HUES6 (cell line): ENCODE results near the gene PPIL6.

Source experiments
- H3K27ac ChIP-seq: 2 replicates; pipeline ENCODE4 v1.7.0; 2013; ENCODE audit warnings: low read depth, mild to moderate bottlenecking, low read length, inconsistent platforms
- H3K27me3 ChIP-seq: 2 replicates; pipeline ENCODE4 v1.6.1; 2013; ENCODE audit warnings: low read length; ENCODE audit not compliant: control insufficient read depth, insufficient read depth
- H3K36me3 ChIP-seq: 2 replicates; pipeline ENCODE4 v1.6.1; 2013; ENCODE audit warnings: low read length; ENCODE audit not compliant: control insufficient read depth, insufficient read depth
- H3K4me1 ChIP-seq: 2 replicates; pipeline ENCODE4 v1.6.1; 2013; ENCODE audit warnings: low read length; ENCODE audit not compliant: control insufficient read depth, insufficient read depth
- H3K4me3 ChIP-seq: 2 replicates; pipeline ENCODE4 v1.5.1; 2013; ENCODE audit warnings: low read depth, low read length
- H3K9ac ChIP-seq: one replicate; pipeline ENCODE4 v1.6.1; 2013; ENCODE audit warnings: mild to moderate bottlenecking, low read length
- H3K9me3 ChIP-seq: 2 replicates; pipeline ENCODE4 v1.6.1; 2013; ENCODE audit warnings: low read depth, low read length; ENCODE audit not compliant: control insufficient read depth, insufficient read depth

Gene PPIL6

DNA sequence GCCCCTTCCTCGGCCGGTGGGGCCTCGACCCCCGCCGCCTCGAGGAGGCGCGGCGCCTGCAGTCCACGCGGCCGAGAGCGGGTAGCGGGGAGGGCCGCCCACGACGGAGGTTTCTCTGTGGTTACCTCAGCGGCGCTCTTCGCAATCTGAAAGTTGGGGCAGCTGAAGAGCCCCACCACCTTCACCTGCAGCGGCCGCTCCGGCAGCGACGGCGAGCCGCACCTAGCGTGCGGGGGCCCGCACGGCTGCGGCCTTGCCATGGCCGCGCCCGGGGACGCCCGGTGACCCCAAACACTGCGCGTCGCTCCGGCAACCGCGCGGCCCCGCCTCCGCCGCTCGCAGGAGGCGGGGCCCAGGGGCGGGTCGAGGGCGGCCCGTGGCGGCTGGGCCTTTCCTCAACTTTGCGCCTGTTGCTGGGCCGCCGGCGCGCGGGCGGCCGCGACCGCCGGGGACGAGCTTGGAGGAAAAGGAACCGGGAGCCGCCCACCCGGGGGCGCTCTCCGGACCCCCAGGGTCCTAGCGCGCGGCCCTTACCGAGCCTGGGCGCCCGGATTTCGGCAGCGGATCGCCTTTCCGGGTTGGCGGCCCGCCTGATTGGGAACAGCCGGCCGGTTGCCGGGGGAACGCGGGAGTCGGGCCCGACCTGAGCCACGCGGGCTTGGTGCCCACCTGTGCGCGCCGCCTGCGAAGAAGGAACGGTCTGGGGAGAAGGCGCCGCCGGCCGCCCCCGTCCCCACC, at the start of gene PPIL6, which contains the start of gene SMPD2:
PPIL6 (minus strand) TSS at position 298 of the 738 bp plus-strand sequence; CDS start at position 260, 38 bp downstream.
SMPD2 (plus strand) TSS at position 394 of the 738 bp plus-strand sequence. CDS start 398 bp downstream, outside the sequence.
- H3K36me3 ChIP-seq = peaks cover 34% of the 10 kb centered on the region
- H3K4me1 ChIP-seq = peaks cover 8% of the 10 kb centered on the region; the same call in 1 of the 2 replicates
- H3K27ac ChIP-seq = peak within 1 kb of the TSS; percentile 59; the same call in 1 of the 2 replicates
- no peaks in the 10 kb centered on the region for H3K9me3 ChIP-seq
- peak within 1 kb of the TSS; percentile 85 for H3K9ac ChIP-seq
- peak within 1 kb of the TSS; percentile 88 for H3K4me3 ChIP-seq
- H3K27me3 ChIP-seq = peaks cover 5% of the 10 kb centered on the region; the same call in 1 of the 2 replicates

DNA sequence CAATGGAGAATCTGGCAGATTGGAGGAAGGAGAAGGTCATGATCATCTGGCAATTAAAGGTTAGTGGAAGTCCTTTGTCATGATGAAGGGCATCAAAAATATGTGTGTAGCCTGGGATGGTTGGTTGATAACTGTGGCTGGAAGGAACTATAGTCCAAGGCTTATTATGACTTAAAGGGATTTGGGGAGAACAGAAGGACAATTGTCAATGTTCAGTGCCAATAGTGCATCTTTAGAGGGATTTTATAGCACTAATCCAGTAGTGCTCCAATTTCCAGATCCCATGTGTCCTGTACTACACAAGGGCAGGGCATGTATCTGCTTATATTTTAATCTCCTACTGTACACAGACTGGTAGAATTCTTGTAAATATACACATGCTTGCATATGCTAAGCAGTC, 47.6 kb upstream of the PPIL6 start:
- H3K9ac ChIP-seq = no peak overlapping the region
- peaks cover 19% of the 10 kb centered on the region for H3K4me1 ChIP-seq
- no peaks in the 10 kb centered on the region for H3K9me3 ChIP-seq
- H3K27me3 ChIP-seq = peaks cover 9% of the 10 kb centered on the region; the same call in 1 of the 2 replicates
- H3K4me3 ChIP-seq = no peak overlapping the region
- H3K36me3 ChIP-seq = no peaks in the 10 kb centered on the region
- H3K27ac ChIP-seq = no peak overlapping the region

DNA sequence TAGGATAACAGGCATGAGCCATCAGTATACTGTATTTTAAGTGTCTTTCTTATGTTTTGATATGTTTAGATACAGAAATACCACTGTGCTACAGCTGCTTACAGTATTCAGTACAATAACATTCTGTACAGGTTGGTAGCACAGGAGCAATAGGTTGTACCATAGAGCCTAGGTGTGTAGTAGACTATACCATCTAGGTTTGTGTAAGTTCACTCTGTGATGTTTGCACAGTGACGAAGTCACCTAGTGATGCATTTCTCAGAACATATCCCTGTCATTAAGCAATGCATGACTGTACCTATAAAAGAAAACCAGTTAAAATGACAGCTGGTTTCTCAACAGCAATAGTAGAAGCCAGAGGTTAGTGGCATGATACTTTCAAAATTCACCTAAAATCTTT, 45.6 kb upstream of the PPIL6 start:
- Histone ChIP-seq H3K4me3 (no peak overlapping the region), H3K9ac (no peak overlapping the region), H3K9me3 (no peaks in the 10 kb centered on the region), H3K4me1 (peaks cover 19% of the 10 kb centered on the region), H3K27me3 (peaks cover 9% of the 10 kb centered on the region; the same call in 1 of the 2 replicates), H3K27ac (no peak overlapping the region), H3K36me3 (peaks cover 10% of the 10 kb centered on the region)

DNA sequence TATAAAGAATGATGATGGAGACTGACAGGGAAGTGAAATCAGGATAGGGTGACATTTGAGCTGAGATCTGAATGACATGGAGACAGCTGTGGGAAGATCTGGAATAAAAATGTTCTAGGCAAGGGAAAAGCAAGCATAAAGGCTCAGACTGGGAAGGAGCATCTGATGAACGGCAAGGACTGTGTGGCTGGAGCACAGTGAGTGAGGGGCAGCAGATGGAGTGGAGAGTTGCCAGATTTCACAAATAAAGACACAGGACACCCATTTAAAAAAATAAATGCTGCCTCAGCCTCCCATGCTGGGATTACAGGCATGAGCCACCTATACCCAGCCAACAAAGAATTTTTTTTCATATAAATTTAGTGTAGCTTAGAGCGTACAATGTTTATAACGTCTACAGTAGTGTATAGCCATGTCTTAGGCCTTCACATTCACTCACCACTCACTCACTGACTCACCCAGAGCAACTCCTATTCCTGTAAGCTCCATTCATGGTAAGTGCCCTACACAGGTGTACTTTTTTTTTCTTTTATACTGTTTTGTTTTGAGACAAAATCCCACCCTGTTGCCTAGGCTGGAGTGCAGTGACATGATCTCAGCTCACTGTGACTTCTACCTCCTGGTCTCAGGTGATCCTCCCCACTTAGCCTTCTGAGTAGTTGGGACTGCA, 45.0 kb upstream of the PPIL6 start:
- Histone ChIP-seq H3K36me3 (peaks cover 17% of the 10 kb centered on the region), H3K4me3 (no peak overlapping the region), H3K9ac (no peak overlapping the region), H3K27me3 (peaks cover 9% of the 10 kb centered on the region; the same call in 1 of the 2 replicates), H3K27ac (no peak overlapping the region), H3K4me1 (peaks cover 19% of the 10 kb centered on the region), H3K9me3 (no peaks in the 10 kb centered on the region)

DNA sequence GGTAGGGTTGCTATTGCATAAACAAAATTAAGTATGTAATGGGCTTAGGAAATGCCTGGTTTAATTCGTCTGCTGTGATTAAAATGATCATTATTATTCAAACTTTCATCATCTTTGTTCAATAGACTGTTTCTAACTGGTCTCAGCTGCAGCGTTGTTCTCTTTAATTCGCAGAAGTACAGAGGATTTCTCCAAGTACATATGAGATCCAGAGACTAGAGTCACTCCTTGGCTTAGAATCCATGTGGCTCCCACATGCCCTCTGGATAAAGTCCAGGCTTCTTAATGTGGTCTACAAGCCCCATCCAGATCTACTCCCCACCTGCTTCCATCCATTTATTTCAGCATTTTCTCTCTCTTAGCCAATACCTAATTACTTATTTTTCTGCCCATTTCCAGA, 43.7 kb upstream of the PPIL6 start:
- Histone ChIP-seq H3K27ac (no peak overlapping the region), H3K27me3 (peaks cover 9% of the 10 kb centered on the region; the same call in 1 of the 2 replicates), H3K36me3 (peaks cover 23% of the 10 kb centered on the region), H3K9me3 (no peaks in the 10 kb centered on the region), H3K9ac (no peak overlapping the region), H3K4me3 (peak overlapping the region; percentile 75), H3K4me1 (peaks cover 21% of the 10 kb centered on the region)

DNA sequence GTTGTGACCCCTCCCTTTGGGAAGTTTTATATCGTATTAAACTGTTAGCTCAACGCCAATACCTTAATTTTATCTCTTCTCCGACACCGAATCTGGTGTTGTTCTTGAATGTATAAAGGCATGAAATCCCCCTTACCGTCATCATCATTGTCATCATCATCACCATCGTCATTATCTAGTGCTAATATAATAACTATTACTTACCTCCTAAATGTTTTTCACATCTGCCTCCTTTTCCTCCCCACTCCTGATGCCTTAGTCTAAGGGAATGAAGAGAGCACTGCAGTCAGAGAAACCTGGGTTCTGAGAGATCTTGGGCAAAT, 43.3 kb upstream of the PPIL6 start:
- H3K27me3 ChIP-seq = peaks cover 9% of the 10 kb centered on the region; the same call in 1 of the 2 replicates
- peaks cover 23% of the 10 kb centered on the region for H3K36me3 ChIP-seq
- H3K27ac ChIP-seq = no peak overlapping the region
- no peaks in the 10 kb centered on the region for H3K9me3 ChIP-seq
- peaks cover 23% of the 10 kb centered on the region for H3K4me1 ChIP-seq
- no peak overlapping the region for H3K9ac ChIP-seq
- peak overlapping the region; percentile 75 for H3K4me3 ChIP-seq

DNA sequence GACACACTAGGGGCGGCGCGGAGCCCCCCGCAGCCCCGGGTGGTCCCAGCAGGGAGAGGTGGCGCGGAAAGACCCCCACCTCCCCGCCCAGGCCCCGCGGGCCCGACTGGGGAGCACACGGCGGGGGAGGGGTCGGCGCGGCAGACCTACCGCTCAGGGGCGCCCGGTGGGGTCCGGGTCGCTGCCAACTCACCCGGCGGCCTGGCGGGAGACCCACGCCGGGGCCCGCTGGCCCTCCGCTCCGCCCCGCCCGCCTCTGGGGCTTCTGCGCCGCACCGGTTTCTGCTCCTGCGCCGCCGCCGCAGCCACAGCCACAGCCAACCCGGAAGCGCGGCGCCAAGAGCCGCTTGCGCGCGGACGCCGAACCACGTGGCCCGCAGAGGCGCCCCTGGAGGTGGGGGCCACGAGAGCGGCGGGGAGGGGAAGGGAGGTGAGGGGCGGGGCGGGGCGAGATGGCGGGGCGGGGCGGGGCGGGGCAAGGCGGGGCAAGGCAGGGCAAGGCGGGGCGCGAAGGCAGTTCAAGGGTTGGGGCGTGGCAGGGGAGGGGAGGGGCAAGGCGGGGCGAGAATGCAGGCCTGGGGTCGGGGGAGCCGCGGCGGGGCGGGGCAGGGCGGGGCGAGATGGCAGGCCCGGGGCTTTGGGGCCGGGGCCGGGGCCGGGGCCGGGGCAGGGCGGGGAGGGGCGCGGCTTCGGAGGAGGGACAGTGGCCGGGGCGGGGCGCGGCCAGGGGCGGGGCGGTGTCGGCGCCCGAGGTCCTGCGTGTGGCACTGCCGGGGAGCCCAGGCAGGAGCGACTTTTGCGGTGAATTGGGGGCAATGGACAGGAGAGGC, 42.7 kb upstream of the PPIL6 start, which contains the start of gene ZBTB24:
ZBTB24 (minus strand) TSS at position 315 of the 830 bp plus-strand sequence. CDS start 1,193 bp downstream, outside the sequence.
- Histone ChIP-seq H3K4me1 (peaks cover 23% of the 10 kb centered on the region), H3K27me3 (peaks cover 9% of the 10 kb centered on the region; the same call in 1 of the 2 replicates), H3K9ac (peak within 1 kb of the TSS; percentile 75), H3K9me3 (no peaks in the 10 kb centered on the region), H3K27ac (peak within 1 kb of the TSS; percentile 73; the same call in 1 of the 2 replicates), H3K4me3 (peak within 1 kb of the TSS; percentile 99), H3K36me3 (peaks cover 23% of the 10 kb centered on the region)

DNA sequence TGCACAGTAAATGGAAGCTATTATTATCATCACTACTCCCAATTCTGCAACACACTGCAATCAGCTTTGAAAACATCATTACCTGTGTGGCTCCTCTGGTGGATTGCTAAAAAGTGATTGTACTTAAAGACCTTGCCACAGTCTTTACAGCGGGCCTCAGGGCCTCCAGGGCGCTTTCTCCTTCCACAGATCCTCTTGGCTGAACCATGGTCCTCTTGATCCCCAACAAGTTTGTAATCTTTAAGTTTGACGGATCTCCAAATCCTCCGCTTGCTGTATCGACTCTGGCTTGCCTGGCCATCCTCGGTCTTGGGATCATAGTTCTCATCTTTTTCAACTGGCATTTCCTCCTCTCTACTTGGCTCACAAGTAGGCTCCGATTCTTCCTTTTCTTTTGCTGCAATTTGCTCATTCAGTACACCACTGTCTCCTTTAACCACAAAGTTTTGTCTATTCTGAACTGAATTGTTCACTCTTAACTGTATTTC, 40.6 kb upstream of the PPIL6 start:
- H3K27me3 ChIP-seq = peaks cover 9% of the 10 kb centered on the region; the same call in 1 of the 2 replicates
- H3K4me1 ChIP-seq = peaks cover 29% of the 10 kb centered on the region
- no peak overlapping the region for H3K27ac ChIP-seq
- H3K9me3 ChIP-seq = no peaks in the 10 kb centered on the region
- H3K9ac ChIP-seq = no peak overlapping the region
- H3K4me3 ChIP-seq = peak overlapping the region; percentile 38
- peaks cover 38% of the 10 kb centered on the region for H3K36me3 ChIP-seq

DNA sequence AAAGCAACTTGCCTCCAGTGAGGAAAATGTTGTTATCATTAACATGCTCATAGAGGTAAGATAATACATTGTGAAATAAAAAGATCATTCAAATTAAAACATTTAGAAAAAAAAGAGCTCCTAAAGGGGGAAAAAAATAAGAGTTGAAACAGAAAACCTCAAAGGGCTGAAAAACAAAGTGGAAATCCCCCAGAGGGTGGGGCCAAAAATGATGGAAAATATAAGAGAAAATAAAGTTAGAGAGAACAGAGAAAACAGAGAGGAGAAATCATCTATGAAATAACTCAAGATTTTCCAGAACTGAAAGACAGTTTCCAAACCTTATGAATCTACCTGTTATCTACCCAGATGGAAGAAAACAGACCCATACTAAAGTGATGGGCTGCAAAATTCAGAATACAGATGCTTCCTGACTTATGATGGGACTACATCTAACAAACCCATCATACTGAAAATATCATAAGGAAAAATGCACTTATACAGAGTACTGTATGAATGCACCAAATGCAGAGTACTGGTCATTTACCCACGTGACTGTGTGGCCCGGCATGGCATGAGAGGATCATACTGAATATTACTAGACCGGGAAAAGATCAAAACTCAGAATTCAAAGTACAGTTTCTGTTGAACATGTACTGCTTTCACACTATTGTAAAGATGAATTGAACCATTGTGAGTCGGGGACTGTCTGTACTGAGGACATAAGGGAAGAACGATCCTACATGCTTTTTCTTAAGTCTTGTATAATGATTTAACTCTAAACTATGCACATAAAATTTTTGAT, 38.6 kb upstream of the PPIL6 start:
- Histone ChIP-seq H3K27ac (no peak overlapping the region), H3K9me3 (no peaks in the 10 kb centered on the region), H3K27me3 (peaks cover 1% of the 10 kb centered on the region; the same call in 1 of the 2 replicates), H3K4me1 (peaks cover 29% of the 10 kb centered on the region), H3K9ac (no peak overlapping the region), H3K36me3 (peaks cover 55% of the 10 kb centered on the region), H3K4me3 (peak overlapping the region; percentile 20)
